Activated CD8-positive, alpha-beta memory T cell treated with anti-CD3 and anti-CD28 coated beads for 24 hours (primary cell): Measurements from ENCODE around the gene SCART1.
"Not testable (repeated sequence)": the region's sequence is repeated elsewhere in the genome, so short reads cannot be mapped to it uniquely, and the experiment has no call there.

Experiments used
- DNase-seq: peaks from one replicate; pipeline ENCODE4 v3.0.0-alpha.2; 2020

Gene SCART1

DNA sequence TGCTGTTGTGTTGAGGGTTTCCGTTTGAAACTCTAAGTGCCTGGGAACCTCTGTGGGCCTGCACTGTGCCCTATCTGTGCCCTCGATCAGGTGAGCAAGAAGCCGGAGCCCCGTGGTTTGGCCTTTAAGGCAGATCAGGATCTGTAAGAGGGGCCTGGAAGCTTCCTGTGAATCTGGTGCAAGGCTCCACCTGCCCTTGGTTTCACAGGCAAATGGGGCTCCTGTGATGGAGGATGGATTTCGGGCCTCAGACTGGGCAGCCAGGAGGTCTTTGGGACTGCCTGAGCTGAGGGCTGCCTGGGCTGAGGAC lies 21.6 kb downstream of the SCART1 start:
- DNase-seq = no peak

DNA sequence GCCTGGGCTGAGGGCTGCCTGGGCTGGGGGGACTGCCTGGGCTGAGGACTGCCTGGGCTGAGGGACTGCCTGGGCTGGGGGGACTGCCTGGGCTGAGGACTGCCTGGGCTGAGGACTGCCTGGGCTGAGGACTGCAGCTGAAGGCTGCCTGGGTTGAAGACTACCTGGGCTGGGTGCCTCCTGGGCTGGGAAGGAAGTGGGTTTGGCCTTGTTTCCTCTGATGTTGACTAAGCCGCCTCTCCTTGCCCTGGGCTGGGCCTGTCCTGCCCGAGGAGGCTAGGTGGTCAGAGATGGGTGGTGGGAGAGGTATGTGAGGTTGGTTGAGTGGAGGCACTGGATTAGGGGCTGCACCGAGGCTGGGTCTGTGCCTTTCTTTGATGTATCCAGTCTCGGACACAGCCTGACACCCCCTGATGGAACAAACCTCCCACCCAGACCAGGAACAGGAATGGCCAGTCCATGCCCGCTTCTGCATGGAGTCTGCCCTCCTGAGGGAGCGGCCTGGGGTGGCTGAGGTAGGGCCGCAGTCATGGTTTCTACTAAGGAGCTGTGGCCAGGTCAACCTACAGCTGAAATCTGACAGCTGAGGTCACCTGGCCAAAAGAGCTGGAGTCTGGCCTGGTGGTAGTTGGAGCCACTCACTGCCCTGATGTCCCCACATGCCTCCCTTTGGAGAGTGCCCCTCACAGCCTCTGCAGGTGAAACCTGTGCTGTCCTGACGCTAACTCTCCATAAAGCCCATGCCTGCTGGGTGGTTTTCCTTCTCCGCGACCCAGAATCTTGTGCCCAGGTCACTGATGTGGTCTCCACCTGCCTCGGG lies 22.3 kb downstream of the SCART1 start:
- DNase-seq = no peak

DNA sequence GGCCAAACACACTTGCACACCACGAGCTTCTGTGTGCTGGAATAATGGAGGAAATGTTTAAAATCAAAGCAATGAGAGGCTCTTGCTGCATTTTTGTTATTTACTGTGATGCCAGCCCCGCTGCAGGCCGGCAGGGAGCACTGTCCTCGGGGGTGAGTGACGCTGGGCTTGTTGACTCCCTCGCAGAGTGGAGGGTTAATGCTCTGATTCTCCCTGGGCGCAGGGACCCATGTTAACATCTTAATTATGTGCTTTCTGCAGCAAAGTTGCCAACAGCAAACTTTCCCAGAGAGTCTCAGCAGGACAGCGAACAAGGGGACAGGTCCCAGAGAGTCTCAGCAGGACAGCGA lies 22.9 kb downstream of the SCART1 start:
- DNase-seq = no peak

DNA sequence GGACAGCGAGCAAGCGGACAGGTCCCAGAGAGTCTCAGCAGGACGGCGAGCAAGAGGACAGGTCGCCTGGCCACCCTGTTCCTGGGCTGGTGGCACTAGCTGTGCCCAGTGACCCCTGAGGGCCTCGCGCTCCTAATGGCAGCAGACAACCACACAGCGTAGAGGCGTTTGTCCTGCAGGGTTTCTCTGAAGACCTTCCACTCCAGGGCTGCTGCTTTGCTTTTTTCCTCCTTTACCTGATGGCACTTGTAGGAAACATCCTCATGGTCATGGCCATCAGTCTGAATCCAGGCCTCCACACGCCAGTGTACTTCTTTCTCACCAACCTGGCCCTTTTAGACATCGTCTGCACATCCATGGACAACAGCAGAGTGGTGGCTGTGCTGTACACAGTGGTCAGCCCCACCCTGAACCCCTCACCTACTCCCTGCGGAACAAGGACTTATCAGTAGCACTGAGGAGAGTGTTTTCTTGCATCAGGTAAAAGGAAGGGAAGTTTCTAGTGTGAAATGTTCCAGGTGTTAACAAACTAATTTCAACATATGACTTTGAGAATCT lies 27.4 kb downstream of the SCART1 start:
- DNase-seq = no peak

DNA sequence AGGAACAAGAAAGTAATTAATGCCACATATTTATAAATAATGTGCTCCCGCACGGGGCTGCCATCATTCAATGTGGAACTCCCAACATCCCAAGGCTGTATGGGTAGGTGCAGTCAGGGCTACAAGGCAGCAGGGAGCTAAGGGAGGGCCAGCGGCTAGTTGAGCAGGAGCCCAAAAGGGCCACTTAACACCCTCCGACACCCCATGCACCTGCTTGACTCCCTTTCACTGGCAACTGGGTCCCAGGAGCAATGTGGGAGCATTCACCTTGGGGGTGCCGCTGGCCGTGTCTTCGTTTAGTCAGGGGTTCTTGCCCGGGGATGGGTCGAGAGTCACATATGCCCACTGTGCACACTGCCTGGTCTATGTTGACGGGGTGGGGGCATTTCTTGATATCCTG lies 27.9 kb downstream of the SCART1 start:
- DNase-seq = no peak

DNA sequence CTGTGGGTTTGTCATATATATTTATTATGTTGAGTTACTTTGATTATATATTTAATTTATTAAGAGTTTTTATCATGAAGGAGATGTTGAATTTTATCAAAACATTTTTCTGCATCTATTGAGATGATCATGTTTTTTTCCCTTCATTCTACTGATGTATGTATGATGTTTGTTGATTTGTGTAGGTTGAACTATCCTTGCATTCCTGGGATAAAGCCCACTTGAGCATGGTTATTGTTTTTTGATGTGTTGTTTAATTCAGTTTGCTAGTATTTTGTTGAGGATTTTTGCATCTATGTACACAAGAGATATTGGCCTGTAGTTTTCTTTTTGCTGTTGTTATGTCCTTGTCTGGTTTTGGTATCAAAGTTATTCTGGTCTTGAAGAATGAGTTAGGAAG lies 31.1 kb downstream of the SCART1 start:
- DNase-seq = no peak

DNA sequence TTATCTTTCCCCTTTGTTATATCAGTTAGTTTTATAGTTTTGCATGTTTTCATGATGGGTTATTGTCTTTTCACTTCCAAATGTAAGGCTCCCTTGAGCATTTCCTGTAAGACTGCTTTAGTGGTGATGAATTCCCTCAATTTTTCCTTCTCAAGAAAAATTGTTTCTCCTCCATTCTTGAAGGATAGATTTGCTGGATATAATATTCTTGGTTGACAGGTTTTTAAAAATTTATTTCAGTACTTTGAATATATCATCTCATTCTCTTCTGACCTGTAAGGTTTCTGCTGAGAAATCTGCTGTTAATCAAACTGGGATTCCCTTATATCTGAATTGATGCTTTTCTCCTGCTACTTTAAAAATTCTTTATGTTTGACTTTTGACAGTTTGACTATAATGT lies 33.3 kb downstream of the SCART1 start:
- no peak for DNase-seq

DNA sequence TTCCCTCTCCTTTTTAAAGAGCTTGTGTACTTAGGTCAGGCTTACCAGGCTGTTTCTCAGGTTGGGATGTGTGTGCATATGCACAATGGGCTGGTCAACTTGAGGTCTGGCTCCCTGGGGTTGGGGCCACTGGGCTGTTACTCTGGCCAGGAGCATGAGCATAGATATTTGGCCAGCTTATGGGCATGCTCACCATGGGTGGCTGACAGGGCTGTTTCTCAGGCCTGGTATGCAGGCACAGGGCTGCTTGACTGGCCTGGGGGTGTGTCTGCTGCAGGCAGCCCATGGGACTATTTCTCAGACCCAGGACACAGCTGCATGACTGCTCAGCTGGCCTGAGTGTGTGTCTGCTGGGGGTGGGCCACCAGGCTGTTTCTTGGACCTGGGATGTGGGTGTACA lies 34.6 kb downstream of the SCART1 start:
- no peak for DNase-seq

DNA sequence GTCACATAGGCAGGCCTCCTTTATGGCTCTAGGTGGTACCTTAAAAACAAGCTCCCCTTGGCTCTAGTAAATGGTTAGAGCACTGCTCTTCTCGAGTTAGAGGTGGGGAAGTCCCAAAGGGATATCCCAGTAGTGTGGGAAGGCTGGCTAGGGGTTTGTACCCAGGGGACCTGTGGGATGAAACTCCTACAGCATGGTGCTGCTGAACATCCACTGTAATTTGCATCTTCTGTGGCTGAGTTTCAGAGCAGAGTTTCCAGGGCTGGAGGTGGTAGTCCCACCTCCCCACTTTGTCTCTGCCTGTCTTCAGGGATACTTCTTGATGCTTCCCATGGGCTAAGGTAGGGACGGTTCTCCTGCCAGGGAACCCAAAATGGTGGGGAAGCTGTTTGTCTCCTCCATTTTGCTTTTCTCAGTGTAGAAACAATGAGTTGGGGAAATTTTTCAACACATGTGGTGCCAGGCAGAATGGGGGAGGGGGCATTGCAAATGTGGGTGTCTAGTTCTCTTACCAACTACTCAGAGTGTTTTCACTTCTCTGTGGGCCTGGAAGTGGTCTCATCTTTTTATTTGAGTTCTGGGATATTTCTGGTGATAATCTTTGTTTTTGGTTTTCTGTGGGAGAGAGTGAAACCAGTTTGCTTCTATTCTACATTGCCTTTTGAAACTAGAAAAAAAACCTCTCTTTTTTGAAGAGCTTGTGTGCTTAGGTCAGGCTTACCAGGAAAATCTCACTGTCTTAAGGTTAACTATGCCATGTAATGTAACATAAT lies 36.3 kb downstream of the SCART1 start:
- DNase-seq = no peak

DNA sequence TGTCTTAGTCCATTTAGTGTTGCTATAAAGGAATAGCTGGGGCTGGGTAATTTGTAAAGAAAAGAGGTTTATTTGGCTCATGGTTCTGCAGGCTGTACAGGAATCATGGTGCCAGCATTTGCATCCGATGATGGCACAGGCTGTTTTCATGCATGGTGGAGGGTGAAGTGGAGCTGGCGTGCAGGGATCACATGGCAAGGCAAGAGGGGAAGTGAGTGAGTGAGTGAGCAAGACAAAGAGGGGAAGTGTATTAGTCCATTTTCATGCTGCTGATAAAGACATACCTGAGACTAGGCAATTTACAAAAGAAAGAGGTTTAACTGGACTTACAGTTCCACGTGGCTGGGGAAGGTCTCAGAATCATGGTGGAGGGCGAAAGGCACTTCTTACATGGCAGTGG lies 39.8 kb downstream of the SCART1 start:
- not testable (repeated sequence) for DNase-seq

DNA sequence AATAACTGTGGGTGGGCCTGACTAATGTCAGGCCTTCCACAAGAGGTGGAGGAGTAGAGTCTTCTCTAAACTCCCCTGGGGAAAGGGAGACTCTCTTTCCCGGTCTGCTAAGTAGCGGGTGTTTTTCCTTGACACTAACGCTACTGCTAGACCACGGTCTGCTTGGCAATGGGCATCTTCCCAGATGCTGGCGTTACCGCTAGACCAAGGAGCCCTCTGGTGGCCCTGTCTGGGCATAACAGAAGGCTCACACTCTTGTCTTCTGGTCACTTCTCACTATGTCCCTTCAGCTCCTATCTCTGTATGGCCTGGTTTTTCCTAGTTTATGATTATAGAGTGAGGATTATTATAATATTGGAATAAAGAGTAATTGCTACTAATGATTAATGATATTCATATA lies 43.6 kb downstream of the SCART1 start:
- DNase-seq = not testable (repeated sequence)

DNA sequence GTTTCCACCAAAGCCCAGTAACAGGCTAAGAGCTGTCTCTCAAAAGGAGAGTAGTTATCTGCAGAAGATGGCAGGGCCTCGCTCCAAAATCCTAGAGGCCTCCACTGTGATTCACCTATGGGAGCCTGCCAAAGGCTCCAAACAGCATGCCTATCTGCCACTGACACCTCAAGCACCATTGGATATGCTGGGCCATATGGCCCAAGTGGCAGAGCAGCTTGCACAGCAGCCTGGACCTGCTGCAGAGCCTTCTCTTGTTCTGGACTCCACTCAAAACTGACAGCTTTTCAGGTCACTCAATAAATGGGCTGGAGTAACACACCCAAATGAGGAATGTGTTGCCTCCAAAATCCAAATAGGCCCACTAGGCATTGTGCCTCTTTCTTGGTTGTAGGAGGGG lies 45.4 kb downstream of the SCART1 start:
- DNase-seq = not testable (repeated sequence)

DNA sequence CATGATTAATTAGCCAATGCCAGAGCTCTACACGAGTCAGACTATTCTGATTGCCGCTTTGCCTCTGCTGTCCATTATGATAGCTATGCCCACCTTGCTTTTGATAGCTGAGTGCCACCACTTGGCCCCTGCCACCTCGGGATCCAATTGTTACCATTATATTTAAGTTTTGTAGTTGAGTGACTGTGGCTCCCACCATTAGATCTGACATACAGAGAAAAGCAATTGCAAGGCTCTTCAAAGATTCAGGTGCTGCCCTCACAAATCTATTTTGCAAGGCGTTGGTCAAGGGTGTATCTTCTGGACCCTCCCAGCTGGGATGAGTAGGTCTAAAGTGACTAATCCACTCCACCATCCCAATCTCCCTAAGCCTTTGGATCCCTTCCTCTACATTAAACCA lies 47.2 kb downstream of the SCART1 start:
- not testable (repeated sequence) for DNase-seq

DNA sequence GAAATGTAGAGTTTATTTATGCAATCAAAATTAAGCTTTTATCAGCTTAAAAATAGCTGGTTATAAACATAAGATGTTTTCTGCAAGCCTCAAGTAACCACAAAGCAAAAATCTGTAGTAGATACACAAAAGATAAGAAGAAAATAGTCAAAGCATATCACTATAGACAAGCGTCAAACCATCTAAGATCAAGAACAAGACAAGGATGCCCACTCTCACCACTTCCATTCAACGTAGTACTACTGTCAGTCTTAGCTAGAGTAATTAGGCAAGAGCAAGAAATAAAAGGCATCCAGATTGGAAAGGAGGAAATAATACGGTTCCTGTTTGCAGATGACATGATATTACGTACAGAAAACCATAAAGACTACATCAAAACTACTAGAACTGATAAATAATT lies 56.0 kb downstream of the SCART1 start:
- DNase-seq = no peak

DNA sequence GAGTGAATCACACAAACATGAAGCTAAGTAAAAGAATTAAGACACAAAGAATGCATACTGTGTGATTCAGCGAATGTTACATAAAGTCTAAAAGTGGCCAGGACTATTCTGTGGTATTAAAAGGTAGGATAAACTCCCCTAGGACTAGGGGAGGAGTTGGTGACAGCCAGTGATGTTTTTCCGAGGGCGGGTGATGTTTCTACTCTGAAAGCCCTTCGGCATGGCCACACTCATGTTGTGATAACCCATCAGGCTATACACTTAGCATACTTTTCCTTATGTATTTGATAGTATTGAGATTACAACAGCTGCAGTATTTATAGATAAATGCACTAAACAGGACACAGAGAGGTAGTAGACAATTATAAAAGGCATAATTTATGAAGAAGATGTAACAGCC lies 57.7 kb downstream of the SCART1 start:
- DNase-seq = no peak

DNA sequence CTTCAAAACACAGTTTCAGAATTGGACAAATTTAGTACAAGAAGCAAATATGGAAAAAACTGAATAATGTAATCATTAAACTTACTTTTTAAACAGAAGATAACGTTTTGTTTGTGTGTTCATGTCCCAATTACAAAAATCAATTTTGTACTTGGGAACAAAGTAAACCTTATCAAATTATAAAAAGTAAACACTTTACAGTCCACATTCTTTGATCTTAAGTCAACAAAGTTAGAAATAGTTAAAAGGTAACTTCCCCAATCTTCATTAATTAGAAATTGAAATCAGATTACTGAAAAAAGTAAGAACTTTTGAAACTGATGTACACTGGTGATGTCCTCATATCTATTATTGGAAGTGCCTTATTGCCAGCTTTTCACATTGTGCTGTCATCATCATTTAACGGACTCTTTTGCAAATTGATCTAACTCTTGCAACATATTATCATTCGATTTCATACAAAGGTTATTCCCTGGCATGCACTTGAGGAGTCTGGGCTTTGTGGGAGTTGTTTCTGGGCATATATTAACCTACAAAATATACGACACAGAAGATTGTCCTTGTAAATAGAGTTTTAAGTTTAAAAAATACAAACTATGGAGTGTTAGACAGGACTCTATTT lies 58.3 kb downstream of the SCART1 start:
- no peak for DNase-seq

DNA sequence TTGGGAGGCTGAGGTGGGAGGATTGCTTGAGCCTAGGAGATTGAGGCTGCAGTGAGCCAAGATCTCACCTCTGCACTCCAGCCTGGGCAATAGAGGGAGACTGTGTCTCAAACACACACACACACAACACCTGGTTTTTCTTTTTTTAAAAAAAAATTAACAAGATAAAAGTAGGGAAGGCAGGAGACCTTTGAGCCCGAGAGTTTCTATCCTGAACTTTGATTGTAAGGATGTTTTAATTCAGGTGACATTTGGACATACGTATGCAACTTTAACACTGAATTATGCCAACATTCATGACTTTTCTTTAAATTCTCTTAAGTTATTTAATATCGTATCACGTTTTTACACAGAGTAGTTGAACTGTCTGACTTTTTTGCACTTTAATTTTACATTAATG lies 61.7 kb downstream of the SCART1 start:
- DNase-seq = no peak

DNA sequence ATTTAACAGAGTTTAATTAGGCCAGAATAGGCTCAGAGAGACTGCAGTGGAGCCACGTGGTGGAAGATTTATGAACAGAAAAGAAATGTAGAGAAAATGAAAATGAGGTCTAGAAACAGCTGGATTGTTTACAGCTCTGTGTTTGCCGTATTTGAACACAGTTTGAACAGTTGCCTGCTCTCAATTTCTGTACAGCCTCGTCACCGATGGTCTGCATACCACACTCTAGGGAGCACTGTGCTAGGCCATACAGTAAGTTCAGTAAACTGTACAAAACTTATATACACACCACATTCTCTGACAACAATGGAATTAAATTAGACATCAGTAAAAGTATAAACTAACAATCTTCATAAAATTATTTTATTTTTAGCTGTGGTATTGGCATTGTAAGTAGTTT lies 62.3 kb downstream of the SCART1 start:
- no peak for DNase-seq

DNA sequence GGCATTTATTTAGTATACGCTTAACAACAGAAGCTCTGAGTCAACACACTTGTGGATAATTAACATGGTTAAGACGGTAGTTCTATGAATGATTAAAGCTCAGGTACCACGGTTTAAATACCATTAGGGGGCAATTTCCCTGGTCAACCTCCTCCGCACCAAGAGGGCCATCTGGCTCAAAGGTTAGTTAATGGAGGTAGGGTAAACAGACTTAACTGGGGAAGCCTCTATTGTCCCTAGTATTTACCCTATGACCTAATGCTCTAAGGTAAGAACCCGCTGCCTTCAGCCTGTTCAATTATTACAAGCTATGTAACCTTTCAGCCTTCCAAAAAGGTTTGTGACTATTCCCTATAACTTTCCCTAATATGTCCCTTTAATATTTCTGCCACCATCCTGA lies 64.8 kb downstream of the SCART1 start:
- DNase-seq = not testable (repeated sequence)
